ENCODE measurements around the gene WWC1. TPM values are rescaled to one million over a fixed set of nuclear protein-coding genes. Genes with fewer than 3 reads are reported as not detected.
"Not testable (repeated sequence)": the region's sequence is repeated elsewhere in the genome, so short reads cannot be mapped to it uniquely, and the experiment has no call there.

The WWC1 gene
- total RNA-seq, 1 donor from 2014 or later: 32.8 TPM

- Mint-ChIP-seq H3K9me3 (no peaks in the 10 kb centered on the region), H3K27me3 (ENCODE audit: low read depth) (no peaks in the 10 kb centered on the region), H3K4me3 (no peak overlapping the region), H3K36me3 (no peaks in the 10 kb centered on the region), H3K27ac (no peak overlapping the region), H3K4me1 (peaks cover 7% of the 10 kb centered on the region)
- DNase-seq (ENCODE audit: low spot score in 2 of 2, unreplicated experiment in 2 of 2): no peak
- TF ChIP-seq, protein P1, sequence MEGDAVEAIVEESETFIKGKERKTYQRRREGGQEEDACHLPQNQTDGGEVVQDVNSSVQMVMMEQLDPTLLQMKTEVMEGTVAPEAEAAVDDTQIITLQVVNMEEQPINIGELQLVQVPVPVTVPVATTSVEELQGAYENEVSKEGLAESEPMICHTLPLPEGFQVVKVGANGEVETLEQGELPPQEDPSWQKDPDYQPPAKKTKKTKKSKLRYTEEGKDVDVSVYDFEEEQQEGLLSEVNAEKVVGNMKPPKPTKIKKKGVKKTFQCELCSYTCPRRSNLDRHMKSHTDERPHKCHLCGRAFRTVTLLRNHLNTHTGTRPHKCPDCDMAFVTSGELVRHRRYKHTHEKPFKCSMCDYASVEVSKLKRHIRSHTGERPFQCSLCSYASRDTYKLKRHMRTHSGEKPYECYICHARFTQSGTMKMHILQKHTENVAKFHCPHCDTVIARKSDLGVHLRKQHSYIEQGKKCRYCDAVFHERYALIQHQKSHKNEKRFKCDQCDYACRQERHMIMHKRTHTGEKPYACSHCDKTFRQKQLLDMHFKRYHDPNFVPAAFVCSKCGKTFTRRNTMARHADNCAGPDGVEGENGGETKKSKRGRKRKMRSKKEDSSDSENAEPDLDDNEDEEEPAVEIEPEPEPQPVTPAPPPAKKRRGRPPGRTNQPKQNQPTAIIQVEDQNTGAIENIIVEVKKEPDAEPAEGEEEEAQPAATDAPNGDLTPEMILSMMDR (IDR thresholded peaks at IDR 0.05; ENCODE audit: unreplicated experiment): no peak
Measured at GRCh38 chr5:168307022-168307421, 15.6 kb downstream of the WWC1 start.

DNA sequence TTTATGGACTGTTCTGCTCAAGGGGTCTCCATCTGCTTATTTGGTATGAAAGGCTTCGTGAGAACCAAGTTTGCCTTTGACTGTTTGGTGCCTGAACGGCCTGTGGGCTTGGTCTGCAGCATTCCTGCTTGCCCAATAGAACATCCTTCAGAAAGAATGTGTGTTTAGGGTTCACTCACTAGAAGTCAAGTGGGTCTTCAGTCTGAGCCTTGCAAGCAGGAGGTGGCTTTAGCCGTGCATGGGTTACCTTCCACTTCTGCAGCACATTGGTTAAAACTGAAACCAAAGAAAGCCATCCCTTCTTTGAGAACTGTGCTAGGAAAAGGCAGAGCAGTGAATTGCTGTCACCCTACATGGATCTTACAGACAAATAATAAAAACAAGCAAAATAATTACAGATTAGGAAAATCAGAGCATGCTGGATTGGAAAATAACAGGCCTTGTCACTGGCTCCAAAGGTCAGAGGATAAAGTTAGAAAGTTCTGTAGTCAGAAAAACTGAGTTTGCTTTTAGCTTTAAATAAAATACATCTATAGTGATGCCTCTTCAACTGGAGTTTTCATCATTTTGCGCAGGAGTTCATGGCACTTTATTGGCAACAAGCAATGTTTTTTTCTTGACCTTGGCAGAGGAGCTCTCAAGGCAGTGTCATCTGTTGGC is 16.6 kb downstream of the WWC1 start:
- Mint-ChIP-seq H3K4me1 (peaks cover 3% of the 10 kb centered on the region), H3K27ac (no peak overlapping the region), H3K4me3 (no peak overlapping the region), H3K27me3 (ENCODE audit: low read depth) (no peaks in the 10 kb centered on the region), H3K9me3 (no peaks in the 10 kb centered on the region), H3K36me3 (no peaks in the 10 kb centered on the region)
- TF ChIP-seq, protein P1 (IDR thresholded peaks at IDR 0.05; ENCODE audit: unreplicated experiment): no peak
- no peak for DNase-seq (ENCODE audit: low spot score in 2 of 2, unreplicated experiment in 2 of 2)

- no peaks in the 10 kb centered on the region for H3K9me3 Mint-ChIP-seq
- H3K36me3 Mint-ChIP-seq: no peaks in the 10 kb centered on the region
- no peak overlapping the region for H3K27ac Mint-ChIP-seq
Measured at GRCh38 chr5:168308976-168309598, 17.6 kb downstream of the WWC1 start.

DNA sequence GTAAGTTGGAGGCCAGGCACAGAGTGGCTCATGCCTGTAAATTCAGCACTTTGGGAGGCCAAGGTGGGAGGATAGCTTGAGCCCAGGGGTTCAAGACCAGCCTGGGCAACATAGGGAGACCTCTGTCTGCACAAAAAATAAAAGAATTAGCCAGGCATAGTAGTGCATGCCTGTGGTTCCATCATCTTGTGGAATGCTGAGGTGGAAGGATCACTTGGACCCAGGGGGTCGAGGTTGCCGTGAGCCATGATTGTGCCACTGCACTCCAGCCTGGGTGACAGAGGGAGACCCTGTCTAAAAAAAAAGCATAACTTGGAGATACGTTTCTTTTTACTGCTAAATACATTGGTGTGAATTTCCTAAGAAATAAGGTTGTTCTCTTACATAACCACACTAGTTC is 19.1 kb downstream of the WWC1 start:
- DNase-seq (ENCODE audit: low spot score in 2 of 2, unreplicated experiment in 2 of 2); H3K4me3 Mint-ChIP-seq; H3K9me3 Mint-ChIP-seq; H3K27me3 Mint-ChIP-seq (ENCODE audit: low read depth); H3K36me3 Mint-ChIP-seq: not testable (repeated sequence)
- peaks cover 19% of the 10 kb centered on the region for H3K4me1 Mint-ChIP-seq
- H3K27ac Mint-ChIP-seq: peak overlapping the region; percentile 25

More at GRCh38 chr5:168308976-168309598, 17.6 kb downstream of the WWC1 start:
- peaks cover 9% of the 10 kb centered on the region for H3K4me1 Mint-ChIP-seq
- DNase-seq (ENCODE audit: low spot score in 2 of 2, unreplicated experiment in 2 of 2): no peak
- TF ChIP-seq, protein P1 (IDR thresholded peaks at IDR 0.05; ENCODE audit: unreplicated experiment): no peak
- H3K27me3 Mint-ChIP-seq (ENCODE audit: low read depth): no peaks in the 10 kb centered on the region
- H3K4me3 Mint-ChIP-seq: no peak overlapping the region

DNA sequence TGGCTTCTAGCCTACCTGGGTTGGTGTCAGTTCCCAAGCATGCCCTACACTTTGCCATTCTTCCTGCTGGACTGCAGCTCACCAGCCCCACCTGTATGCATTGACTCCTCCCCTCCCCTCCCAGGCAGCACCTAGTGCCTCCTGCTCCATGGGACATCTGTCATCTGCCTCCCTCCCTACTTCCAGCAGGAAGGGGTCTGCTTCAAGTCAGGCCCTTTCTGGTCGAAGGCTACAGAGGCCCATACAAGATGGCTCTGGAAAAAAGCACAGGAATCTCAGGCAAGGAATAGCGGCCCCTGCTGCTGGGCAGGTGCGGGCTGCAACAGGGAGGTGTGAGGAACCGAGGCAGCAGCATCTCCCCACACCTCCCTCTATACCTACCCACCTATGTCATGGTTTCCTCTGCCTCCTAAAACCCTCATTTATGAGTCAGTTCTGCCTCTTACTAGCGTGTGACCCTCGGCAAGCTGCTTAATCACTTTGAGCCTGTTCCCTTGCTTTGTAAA is 19.7 kb downstream of the WWC1 start:
- no peak overlapping the region for H3K4me3 Mint-ChIP-seq
- H3K27me3 Mint-ChIP-seq (ENCODE audit: low read depth): no peaks in the 10 kb centered on the region
- H3K9me3 Mint-ChIP-seq: no peaks in the 10 kb centered on the region
- DNase-seq (ENCODE audit: low spot score in 2 of 2, unreplicated experiment in 2 of 2): no peak
- TF ChIP-seq, protein P1 (IDR thresholded peaks at IDR 0.05; ENCODE audit: unreplicated experiment): no peak
- H3K4me1 Mint-ChIP-seq: peaks cover 24% of the 10 kb centered on the region
- no peaks in the 10 kb centered on the region for H3K36me3 Mint-ChIP-seq
- peak overlapping the region; percentile 78 for H3K27ac Mint-ChIP-seq

- Mint-ChIP-seq H3K27me3 (ENCODE audit: low read depth) (no peaks in the 10 kb centered on the region), H3K9me3 (no peaks in the 10 kb centered on the region), H3K4me1 (peaks cover 41% of the 10 kb centered on the region), H3K27ac (no peak overlapping the region), H3K36me3 (no peaks in the 10 kb centered on the region), H3K4me3 (no peak overlapping the region)
- no peak for DNase-seq (ENCODE audit: low spot score in 2 of 2, unreplicated experiment in 2 of 2)
- TF ChIP-seq, protein P1 (IDR thresholded peaks at IDR 0.05; ENCODE audit: unreplicated experiment): no peak
Measured at GRCh38 chr5:168312606-168313295, 21.3 kb downstream of the WWC1 start.

Data from mesothelial cell of epicardium (in vitro differentiated cells).